ENCODE results near the gene PSMD8. TPM values are rescaled to one million over a fixed set of nuclear protein-coding genes. Genes with fewer than 3 reads are reported as not detected.

PSMD8 gene
- total RNA-seq, 2 donors from 2014 or later, result 126 to 184 TPM

DNA sequence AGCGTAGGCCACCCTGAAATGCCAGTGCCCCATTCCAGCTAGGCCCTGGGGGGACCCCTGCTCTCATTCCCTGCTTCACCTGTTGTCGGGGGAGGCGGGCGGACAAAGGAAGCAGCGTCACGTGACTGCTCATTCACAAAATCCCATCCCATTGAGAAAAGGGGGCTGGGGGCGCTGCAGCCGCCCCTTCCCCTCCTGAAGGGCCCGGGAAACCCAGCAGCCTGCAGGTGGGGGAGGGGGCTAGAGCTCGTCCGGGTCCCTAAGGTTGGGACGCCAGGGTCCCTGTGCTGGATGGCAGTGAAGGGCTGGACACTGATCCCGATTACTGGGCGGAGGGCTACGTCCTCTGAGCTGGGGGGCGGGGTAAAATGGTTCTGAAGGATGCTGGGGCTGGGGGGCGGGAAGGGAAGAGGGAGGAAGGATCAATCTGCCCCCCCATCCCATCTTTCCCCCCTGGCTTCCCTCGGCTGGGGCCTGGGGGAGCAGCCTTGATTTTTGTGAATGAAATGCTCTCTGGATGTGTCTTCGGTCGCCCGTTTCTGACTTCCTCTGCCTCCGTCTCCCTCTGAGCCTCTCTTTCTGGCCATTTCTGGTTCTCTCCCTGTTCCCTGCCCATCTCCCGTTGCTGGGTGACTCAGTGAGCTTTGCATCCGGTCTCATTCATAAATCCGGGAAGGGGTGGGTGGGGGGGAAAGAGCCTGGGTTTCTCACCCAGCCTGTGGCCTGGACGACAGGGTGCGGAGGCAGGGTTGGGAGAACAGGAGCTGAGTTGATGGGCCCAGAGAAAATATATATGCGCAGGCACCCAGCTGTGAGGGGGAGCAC, 14.9 kb downstream of the PSMD8 start:
- intact Hi-C loops (cut with DNase I), result no loop called here
- no peak for DNase-seq
- peaks cover 17% of the 10 kb centered on the region for H3K27me3 ChIP-seq
- TF ChIP-seq, protein P1, sequence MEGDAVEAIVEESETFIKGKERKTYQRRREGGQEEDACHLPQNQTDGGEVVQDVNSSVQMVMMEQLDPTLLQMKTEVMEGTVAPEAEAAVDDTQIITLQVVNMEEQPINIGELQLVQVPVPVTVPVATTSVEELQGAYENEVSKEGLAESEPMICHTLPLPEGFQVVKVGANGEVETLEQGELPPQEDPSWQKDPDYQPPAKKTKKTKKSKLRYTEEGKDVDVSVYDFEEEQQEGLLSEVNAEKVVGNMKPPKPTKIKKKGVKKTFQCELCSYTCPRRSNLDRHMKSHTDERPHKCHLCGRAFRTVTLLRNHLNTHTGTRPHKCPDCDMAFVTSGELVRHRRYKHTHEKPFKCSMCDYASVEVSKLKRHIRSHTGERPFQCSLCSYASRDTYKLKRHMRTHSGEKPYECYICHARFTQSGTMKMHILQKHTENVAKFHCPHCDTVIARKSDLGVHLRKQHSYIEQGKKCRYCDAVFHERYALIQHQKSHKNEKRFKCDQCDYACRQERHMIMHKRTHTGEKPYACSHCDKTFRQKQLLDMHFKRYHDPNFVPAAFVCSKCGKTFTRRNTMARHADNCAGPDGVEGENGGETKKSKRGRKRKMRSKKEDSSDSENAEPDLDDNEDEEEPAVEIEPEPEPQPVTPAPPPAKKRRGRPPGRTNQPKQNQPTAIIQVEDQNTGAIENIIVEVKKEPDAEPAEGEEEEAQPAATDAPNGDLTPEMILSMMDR (IDR thresholded peaks at IDR 0.05), result no peak
- no peaks in the 10 kb centered on the region for H3K9me3 ChIP-seq
- H3K4me3 ChIP-seq, result peak overlapping the region; percentile 44
- H3K9ac ChIP-seq (ENCODE audit: low read depth in 2 of 2, low read length in 2 of 2), result peak overlapping the region in 1 of 2 donors; percentile 35
- H3K36me3 ChIP-seq, result no peaks in the 10 kb centered on the region
- peaks cover 14% of the 10 kb centered on the region for H3K4me1 ChIP-seq
- no peak overlapping the region for H3K27ac ChIP-seq

DNA sequence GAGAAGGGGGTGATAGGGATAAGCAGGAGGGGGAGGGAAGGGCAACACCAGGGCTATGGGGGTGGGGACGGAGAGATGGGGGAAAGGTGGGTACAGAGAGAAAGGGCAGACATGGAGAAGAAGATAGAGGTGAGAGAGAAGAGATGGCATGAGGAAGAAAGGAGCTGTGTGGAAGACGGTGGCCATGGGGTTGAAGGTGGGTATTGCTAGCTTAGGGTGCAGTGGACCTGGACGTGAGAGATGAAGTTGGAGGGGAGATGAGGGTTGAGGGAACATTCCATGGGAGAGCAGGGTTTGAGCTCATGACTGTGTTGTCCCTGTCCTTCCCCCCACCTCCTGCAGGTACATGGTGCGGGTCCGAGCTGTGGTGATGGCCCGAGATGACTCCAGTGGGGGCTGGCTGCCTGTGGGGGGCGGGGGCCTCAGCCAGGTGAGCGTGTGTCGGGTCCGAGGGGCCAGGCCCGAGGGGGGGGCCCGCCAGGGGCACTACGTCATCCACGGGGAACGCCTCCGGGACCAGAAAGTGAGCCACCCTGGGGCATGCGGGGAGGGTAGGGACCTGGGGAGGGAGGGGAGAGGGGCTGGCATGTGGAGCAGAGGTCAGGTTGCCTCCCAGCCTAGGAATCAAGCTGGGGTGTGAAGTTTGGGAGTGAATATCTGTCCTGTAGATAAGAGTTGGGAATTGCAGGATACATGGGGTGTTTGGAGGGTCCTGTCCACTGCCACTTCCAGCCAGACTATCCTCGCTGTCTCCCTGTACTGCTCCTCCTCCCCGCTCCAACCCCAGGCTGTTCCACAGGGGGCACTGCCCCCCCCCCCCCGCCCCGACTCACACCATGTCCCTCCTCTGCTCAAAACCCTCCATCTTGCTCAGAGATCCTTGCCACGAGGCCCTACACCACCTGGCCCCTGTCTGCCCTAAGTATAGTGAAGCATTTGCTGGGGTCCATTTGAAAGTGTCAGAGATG, 15.9 kb downstream of the PSMD8 start:
- no peak for DNase-seq
- intact Hi-C loops (cut with DNase I), result no loop called here
- TF ChIP-seq, protein P1 (IDR thresholded peaks at IDR 0.05), result no peak
- H3K27ac ChIP-seq, result no peak overlapping the region
- no peaks in the 10 kb centered on the region for H3K9me3 ChIP-seq
- H3K4me1 ChIP-seq, result peaks cover 14% of the 10 kb centered on the region
- no peak overlapping the region for H3K4me3 ChIP-seq
- no peaks in the 10 kb centered on the region for H3K36me3 ChIP-seq
- peaks cover 26% of the 10 kb centered on the region for H3K27me3 ChIP-seq
- no peak overlapping the region for H3K9ac ChIP-seq (ENCODE audit: low read depth in 2 of 2, low read length in 2 of 2)

DNA sequence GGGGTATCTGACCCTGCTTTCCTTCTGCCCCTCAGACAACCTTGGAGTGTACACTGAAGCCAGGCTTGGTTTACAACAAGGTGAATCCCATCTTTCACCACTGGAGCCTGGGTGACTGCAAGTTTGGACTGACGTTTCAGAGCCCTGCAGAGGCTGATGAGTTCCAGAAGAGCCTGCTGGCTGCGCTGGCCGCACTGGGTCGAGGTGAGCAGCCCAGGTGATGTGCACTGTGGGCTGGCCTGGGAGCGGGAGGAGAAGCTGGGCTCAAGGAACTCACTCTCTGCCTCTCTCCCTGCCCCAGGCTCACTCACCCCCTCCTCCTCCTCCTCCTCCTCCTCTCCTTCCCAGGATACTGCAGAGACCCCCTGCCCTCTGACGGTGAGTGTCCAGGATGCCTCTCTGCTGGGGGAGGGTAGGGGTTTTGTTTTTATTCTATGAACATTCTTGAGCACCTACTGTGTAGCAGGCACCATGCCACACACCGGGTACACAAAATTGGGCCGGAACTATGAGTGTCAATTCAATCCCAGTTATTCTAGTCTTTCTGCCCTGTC, 17.6 kb downstream of the PSMD8 start:
- intact Hi-C loops (cut with DNase I), result no loop called here
- TF ChIP-seq, protein P1 (IDR thresholded peaks at IDR 0.05), result no peak
- no peak overlapping the region for H3K27ac ChIP-seq
- H3K36me3 ChIP-seq, result no peaks in the 10 kb centered on the region
- no peaks in the 10 kb centered on the region for H3K9me3 ChIP-seq
- peaks cover 31% of the 10 kb centered on the region for H3K27me3 ChIP-seq
- no peak for DNase-seq
- no peak overlapping the region for H3K9ac ChIP-seq (ENCODE audit: low read depth in 2 of 2, low read length in 2 of 2)
- peaks cover 7% of the 10 kb centered on the region for H3K4me1 ChIP-seq
- no peak overlapping the region for H3K4me3 ChIP-seq

DNA sequence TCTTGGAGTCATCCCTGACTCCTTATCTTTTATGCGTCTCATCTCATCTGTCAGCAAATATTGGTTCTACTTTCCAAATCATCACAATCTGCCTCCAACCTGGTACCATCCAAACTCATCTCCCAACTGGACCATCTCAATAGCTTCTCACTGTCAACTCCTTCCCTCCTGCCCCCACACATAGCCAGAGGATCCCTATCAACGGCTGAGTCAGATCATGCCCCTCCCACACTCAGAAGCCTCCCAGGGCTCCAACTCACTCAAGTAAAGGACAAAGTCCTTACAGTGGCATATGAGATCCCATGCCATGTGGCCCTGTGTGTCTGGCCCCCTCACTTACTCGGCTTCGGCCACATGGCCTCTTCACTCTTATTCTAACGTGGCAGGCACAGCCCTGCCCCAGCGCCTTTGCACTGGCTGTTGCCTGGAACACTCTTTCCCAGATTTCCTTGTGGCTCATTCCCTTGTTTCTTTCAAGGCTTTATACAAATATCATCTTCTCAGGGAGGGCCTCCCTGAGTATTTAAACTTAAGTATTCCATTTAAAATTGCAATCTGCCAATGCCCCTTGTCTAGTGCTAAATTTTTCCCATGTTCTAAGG, 18.4 kb downstream of the PSMD8 start:
- no peak for DNase-seq
- Histone ChIP-seq H3K27ac (no peak overlapping the region), H3K36me3 (no peaks in the 10 kb centered on the region), H3K9ac (ENCODE audit: low read depth in 2 of 2, low read length in 2 of 2) (no peak overlapping the region), H3K27me3 (peaks cover 30% of the 10 kb centered on the region), H3K4me1 (peaks cover 4% of the 10 kb centered on the region), H3K4me3 (no peak overlapping the region), H3K9me3 (no peaks in the 10 kb centered on the region)
- intact Hi-C loops (cut with DNase I), result no loop called here
- TF ChIP-seq, protein P1 (IDR thresholded peaks at IDR 0.05), result no peak

DNA sequence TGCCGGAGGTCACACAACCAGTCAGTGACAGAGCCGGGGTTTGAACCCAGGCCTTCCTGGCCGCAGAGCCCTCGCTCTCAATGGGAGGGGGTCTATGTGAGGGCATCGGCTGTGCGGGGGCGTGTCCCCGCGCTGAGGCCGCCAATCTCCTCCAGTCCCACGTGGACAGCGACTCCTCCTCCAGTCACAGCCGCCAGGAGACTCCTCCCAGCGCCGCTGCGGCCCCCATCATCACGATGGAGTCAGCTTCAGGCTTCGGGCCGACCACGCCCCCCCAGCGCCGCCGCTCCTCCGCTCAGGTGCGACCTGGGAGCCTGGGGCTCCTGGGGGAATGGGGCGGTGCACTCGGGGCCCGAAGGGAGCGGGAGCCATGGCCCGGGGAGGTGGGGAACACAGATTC, 20.1 kb downstream of the PSMD8 start:
- H3K36me3 ChIP-seq, result no peaks in the 10 kb centered on the region
- DNase-seq, result no peak
- intact Hi-C loops (cut with DNase I), result no loop called here
- H3K4me1 ChIP-seq, result no peaks in the 10 kb centered on the region
- no peak overlapping the region for H3K27ac ChIP-seq
- TF ChIP-seq, protein P1 (IDR thresholded peaks at IDR 0.05), result no peak
- no peaks in the 10 kb centered on the region for H3K9me3 ChIP-seq
- peak overlapping the region; percentile 3 for H3K4me3 ChIP-seq
- no peak overlapping the region for H3K9ac ChIP-seq (ENCODE audit: low read depth in 2 of 2, low read length in 2 of 2)
- peaks cover 19% of the 10 kb centered on the region for H3K27me3 ChIP-seq

All from colonic mucosa (tissue), 4 donors.